Stomach (tissue), 9 donors: ENCODE measurements around the gene HDGF. TPM values are rescaled to one million over a fixed set of nuclear protein-coding genes. Genes with fewer than 3 reads are reported as not detected.

ENCODE experiments used
- DNase-seq, 2 donors: peaks; one replicate each; pipeline versions ENCODE4 v3.0.0 to v3.0.0-alpha.2; 2013 to 2019
- H3K27ac ChIP-seq, 5 donors: fragments of 200-600 bp in 4 of 5; sonication (generic) in 4 of 5; one replicate each; pipeline ENCODE4 v1.5.1; 2013 to 2019; ENCODE audit warnings: mild to moderate bottlenecking in 1 of 5, moderate library complexity in 1 of 5
- H3K27me3 ChIP-seq, 3 donors: fragments of 200-600 bp; sonication (generic); one replicate each; pipeline ENCODE4 v1.5.1; 2017 to 2019; ENCODE audit warnings: mixed run types in 1 of 3
- H3K36me3 ChIP-seq, 4 donors: fragments of 200-600 bp; sonication (generic); 1 replicate in 3 of 4; 2 replicates in 1 of 4; pipeline ENCODE4 v1.5.1; 2016 to 2019
- H3K4me1 ChIP-seq, 4 donors: fragments of 200-600 bp; sonication (generic); one replicate each; pipeline ENCODE4 v1.5.1; 2016 to 2019
- H3K4me3 ChIP-seq, 4 donors: fragments of 200-600 bp; sonication (generic) in 3 of 4; one replicate each; pipeline ENCODE4 v1.5.1; 2016 to 2019; ENCODE audit warnings: mild to moderate bottlenecking in 1 of 4
- H3K9me3 ChIP-seq, 4 donors: fragments of 200-600 bp; sonication (generic); one replicate each; pipeline ENCODE4 v1.5.1; 2016 to 2019
- EP300 ChIP-seq: sonication (generic); formaldehyde crosslinking; IDR thresholded peaks from one replicate; pipeline ENCODE4 v1.6.1; 2017; ENCODE audit warnings: antibody characterized with exemption
- POLR2A ChIP-seq, 4 donors: fragments of 450-650 bp; IDR thresholded peaks; one replicate each; pipeline ENCODE4 v1.6.1; 2016; ENCODE audit warnings: antibody characterized with exemption in 4 of 4, control low read depth in 2 of 4, mild to moderate bottlenecking in 1 of 4, moderate library complexity in 1 of 4
- POLR2AphosphoS5 ChIP-seq, 3 donors: sonication (generic); formaldehyde crosslinking; IDR thresholded peaks; one replicate each; pipeline ENCODE4 v1.6.1; 2016; ENCODE audit warnings: antibody characterized with exemption in 3 of 3
- whole genome bisulfite sequencing, 5 donors: extraction: QIAGEN DNeasy Blood & Tissue Kit in 3 of 5; methylation state at CpG; one replicate each; pipeline versions ENCODE4 v1.1.5 to v1.1.7; 2013 to 2018; 5-methylcytosine and 5-hydroxymethylcytosine counted together
- intact Hi-C: fragments of 100-400 bp; cut with DNase I; formaldehyde crosslinking; loops from one replicate; pipeline ENCODE4 v1.15.1; 2023; ENCODE audit warnings: low total_unique reads
- polyA plus RNA-seq, 3 donors: library from polyadenylated mRNA; stranded (reverse); fragments of 200-250 nt; gene quantifications; one replicate each; pipeline ENCODE4 v1.2.3, GENCODE V29; 2013
- total RNA-seq, 5 donors: library from RNA; depleted of rRNA; stranded (reverse); fragments of >200 nt; gene quantifications; one replicate each; pipeline versions ENCODE4 v1.1.0 to v1.2.3, GENCODE V29; 2014 to 2016
- TF ChIP-seq, protein P1 (sequence below), 7 experiments: fragments of 450-650 bp in 4 of 7; fragments of 200-600 bp in 3 of 7; sonication (generic) in 3 of 7; IDR thresholded peaks; one replicate each; pipeline ENCODE4 v1.5.1; 2016 to 2019; ENCODE audit warnings: antibody characterized with exemption in 7 of 7, control low read depth in 2 of 7, mild to moderate bottlenecking in 1 of 7
- donor health status: healthy with polysubstance abuse.
- donor health status: Bipolar disorder and iron deficiency.
- donor health status: healthy.

Gene HDGF
- total and polyA plus RNA-seq, 8 donors: 81.7 to 214 (median 161) TPM

DNA sequence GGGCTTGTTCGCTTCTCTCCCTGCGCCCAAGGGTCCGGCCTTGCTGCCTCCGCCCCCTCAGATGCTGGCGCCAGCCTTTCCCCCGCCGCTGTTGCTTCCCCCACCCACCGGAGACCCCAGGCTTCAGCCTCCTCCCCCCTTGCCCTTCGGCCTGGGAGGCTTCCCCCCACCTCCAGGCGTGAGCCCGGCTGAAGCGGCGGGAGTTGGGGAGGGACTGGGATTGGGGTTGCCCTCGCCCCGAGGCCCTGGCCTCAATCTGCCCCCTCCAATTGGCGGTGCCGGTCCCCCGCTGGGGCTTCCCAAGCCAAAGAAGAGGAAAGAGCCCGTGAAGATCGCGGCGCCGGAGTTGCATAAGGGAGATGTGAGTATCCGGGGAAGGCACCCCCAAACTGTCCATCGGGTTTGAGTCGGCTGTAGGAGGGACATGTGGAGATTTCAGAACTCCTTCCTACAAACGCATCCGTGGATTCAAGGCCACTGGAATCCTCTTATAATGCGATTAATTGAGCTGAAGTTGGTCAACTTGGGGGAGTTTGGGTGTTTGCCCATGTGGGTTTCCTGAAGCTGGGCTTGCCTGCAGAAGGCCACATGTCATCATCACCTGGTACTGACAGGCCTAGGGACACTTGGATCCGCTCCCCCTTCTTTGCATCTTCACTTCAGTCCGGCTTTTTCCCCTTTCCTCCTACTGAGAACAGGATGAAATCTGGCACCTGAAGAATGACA lies 16.6 kb upstream of the HDGF start:
- Histone ChIP-seq H3K27ac (peak overlapping the region; percentile 92 to 97 (median 97)), H3K27me3 (no peaks in the 10 kb centered on the region), H3K4me3 (peak overlapping the region; percentile 90 to 97 (median 94)), H3K9me3 (no peaks in the 10 kb centered on the region), H3K36me3 (peaks cover 5 to 19% (median 13%) of the 10 kb centered on the region in 4 donors), H3K4me1 (peaks cover 43 to 65% (median 60%) of the 10 kb centered on the region in 4 donors)
- intact Hi-C loops: no loop called here
- DNase-seq: peak in 1 of 2 donors; percentile 72
- WGBS, 5 donors: 0 to 1% (median 0%) methylated on average over 24 to 31 of the region's 31 CpGs
- TF ChIP-seq POLR2AphosphoS5 (IDR thresholded peaks at IDR 0.05) (no peak), POLR2A (IDR thresholded peaks at IDR 0.05) (no peak), EP300 (no peak)
- TF ChIP-seq, protein P1, sequence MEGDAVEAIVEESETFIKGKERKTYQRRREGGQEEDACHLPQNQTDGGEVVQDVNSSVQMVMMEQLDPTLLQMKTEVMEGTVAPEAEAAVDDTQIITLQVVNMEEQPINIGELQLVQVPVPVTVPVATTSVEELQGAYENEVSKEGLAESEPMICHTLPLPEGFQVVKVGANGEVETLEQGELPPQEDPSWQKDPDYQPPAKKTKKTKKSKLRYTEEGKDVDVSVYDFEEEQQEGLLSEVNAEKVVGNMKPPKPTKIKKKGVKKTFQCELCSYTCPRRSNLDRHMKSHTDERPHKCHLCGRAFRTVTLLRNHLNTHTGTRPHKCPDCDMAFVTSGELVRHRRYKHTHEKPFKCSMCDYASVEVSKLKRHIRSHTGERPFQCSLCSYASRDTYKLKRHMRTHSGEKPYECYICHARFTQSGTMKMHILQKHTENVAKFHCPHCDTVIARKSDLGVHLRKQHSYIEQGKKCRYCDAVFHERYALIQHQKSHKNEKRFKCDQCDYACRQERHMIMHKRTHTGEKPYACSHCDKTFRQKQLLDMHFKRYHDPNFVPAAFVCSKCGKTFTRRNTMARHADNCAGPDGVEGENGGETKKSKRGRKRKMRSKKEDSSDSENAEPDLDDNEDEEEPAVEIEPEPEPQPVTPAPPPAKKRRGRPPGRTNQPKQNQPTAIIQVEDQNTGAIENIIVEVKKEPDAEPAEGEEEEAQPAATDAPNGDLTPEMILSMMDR (IDR thresholded peaks at IDR 0.05): no peak

DNA sequence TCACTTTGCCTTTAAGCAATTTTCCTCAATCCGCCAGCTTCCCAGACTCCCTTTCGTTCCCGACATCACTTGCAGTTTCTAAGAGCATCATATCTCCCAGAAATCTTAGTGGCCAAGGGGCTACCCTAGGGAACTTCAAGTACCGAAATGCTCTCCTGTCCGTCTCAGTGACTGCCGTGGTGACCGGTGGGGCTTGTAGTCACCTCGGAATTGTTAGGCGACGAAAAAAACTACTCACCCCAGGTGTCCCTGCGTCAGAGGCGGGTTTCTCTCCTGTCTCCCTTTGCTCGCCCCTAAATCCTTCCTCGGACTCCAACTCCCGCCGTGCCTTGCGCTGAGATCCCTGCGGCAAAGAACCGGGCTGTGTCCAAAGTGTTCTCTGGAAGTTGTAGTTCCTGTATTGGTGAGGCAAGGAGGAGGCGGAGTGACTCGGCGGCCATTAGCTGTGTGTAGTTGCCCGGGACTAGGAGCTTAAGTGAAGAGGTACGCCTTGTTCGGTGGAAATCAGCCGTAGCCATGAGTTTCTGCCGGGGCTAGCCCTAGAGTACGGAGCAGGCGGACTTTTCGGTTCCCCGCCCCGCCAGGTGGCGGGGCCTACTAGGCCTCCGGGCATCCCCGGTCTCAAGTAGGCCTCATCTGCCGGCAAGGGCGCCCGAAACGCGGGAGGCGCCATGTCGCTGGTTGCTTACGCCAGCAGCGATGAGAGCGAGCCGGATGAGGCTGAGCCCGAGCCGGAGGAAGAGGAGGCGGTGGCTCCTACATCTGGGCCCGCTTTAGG lies 15.8 kb upstream of the HDGF start, which contains the start of gene PRCC:
PRCC (plus strand) TSS at position 435 of the 778 bp plus-strand sequence; CDS start at position 672, 237 bp downstream.
- H3K9me3 ChIP-seq: no peaks in the 10 kb centered on the region
- H3K27me3 ChIP-seq: no peaks in the 10 kb centered on the region
- peak within 1 kb of the TSS; percentile 92 to 97 (median 97) for H3K27ac ChIP-seq
- H3K4me3 ChIP-seq: peak within 1 kb of the TSS; percentile 90 to 97 (median 94)
- peaks cover 35 to 57% (median 53%) of the 10 kb centered on the region in 4 donors for H3K4me1 ChIP-seq
- H3K36me3 ChIP-seq: peaks cover 5 to 19% (median 11%) of the 10 kb centered on the region in 4 donors
- WGBS, 5 donors: 0% methylated on average over 34 to 50 of the region's 50 CpGs
- intact Hi-C loops: no loop called here
- TF ChIP-seq EP300: no peak
- no peak for TF ChIP-seq POLR2A (IDR thresholded peaks at IDR 0.05)
- peak; percentile 53 to 92 (median 83) for TF ChIP-seq POLR2AphosphoS5 (IDR thresholded peaks at IDR 0.05)
- TF ChIP-seq, protein P1 (IDR thresholded peaks at IDR 0.05): no peak
- peak; percentile 97 to 100 for DNase-seq

DNA sequence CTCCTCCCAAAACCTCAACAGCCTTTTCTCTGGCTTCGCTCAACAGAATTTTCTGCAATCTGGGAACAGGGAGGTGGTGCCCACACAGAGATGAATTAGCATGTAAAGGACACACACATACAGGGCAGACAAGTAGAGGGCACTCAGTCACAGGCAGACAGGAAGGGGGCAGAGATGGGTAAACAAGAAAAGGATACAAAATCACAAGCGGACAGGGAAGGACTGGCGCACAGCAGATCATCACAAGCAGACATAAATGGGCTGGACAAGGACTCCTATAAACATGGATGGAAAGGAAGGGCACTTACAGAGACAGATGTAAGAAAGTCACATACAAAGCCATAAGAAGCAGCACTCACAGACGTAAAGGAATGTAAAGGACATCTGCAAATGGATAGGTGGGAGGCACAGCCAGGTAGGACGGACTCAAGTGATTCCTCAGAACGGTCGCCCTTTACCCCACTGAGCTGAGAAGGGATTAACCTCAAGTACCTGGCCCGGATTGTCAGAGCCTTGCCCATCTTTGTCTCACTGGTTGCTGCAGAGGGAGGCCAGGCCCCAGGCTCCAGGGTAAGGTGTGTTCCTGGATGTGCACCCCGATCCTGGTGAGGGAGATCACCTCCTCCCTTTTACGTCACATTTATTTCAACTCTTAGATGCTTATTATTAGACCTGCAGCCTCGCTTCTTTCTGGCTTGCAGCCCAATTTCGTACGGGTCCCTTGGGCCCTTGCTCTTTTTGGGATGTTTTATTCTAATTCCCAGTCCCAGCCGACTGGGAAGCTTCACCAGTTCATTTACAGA lies 15.0 kb upstream of the HDGF start:
- no peaks in the 10 kb centered on the region for H3K27me3 ChIP-seq
- peaks cover 31 to 49% (median 48%) of the 10 kb centered on the region in 4 donors for H3K4me1 ChIP-seq
- H3K9me3 ChIP-seq: no peaks in the 10 kb centered on the region
- H3K4me3 ChIP-seq: peak overlapping the region; percentile 67 to 97 (median 90)
- no peak for TF ChIP-seq POLR2A (IDR thresholded peaks at IDR 0.05)
- TF ChIP-seq, protein P1 (IDR thresholded peaks at IDR 0.05): no peak
- TF ChIP-seq POLR2AphosphoS5 (IDR thresholded peaks at IDR 0.05): no peak
- TF ChIP-seq EP300: no peak
- peak overlapping the region; percentile 83 to 97 (median 97) for H3K27ac ChIP-seq
- DNase-seq: no peak
- WGBS, 5 donors: 5 to 9% (median 6%) methylated on average over 14 of the region's 14 CpGs
- intact Hi-C loops: no loop called here
- peaks cover 5 to 12% (median 10%) of the 10 kb centered on the region in 4 donors for H3K36me3 ChIP-seq
